ENCODE data around the gene CCDC200.
"Not testable (repeated sequence)": the region's sequence is repeated elsewhere in the genome, so short reads cannot be mapped to it uniquely, and the experiment has no call there.

The CCDC200 gene

DNA sequence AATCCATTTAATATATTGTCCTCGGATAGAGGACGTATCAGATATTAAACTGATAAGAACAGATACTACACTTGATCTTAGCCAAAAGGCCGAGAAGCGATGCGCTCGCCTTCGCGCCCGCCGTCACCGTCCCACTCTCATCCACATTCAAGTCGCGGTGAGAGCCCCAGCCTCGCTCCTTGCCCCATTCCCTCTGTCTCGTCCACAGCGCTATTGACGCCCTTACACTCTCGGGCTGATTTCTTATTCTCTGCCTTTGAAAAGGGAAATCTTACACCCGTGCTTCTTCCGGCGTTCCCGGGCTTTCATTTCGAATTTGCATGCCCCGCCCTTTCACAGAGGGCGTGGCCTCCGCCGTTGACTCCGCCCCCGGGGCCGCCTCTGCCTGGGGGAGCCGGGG is 5.5 kb upstream of the CCDC200 start, which contains the start of gene RNU2-1:
Gene RNU2-1 (minus strand): TSS at position 101 of the 400 bp plus-strand sequence.
- H3K79me2 ChIP-seq (ENCODE audit: control insufficient read depth, low read length); H3K4me3 ChIP-seq (ENCODE audit: low read length); H3K9me2 ChIP-seq (replicated peaks; ENCODE audit: control insufficient read depth, low read length); H3K4me2 ChIP-seq (ENCODE audit: low read length); H3F3A ChIP-seq (ENCODE audit: control insufficient read depth, insufficient read depth); H3K36me3 ChIP-seq (ENCODE audit: control insufficient read depth, low read length); H3K27me3 ChIP-seq (ENCODE audit: control insufficient read depth, low read length); H3K4me1 ChIP-seq (ENCODE audit: control insufficient read depth, low read length); H3K9me3 ChIP-seq (ENCODE audit: control insufficient read depth, insufficient read depth, low read length); H3K27ac ChIP-seq (ENCODE audit: low read depth, low read length); H4K20me1 ChIP-seq (ENCODE audit: control insufficient read depth, insufficient read depth, low read depth, low read length): not testable (repeated sequence)

GRCh38 chr17:43233263-43233662 is 4.8 kb upstream of the CCDC200 start:
- not testable (repeated sequence) for H3K4me1 ChIP-seq (ENCODE audit: control insufficient read depth, low read length); H3K79me2 ChIP-seq (ENCODE audit: control insufficient read depth, low read length); H3K4me3 ChIP-seq (ENCODE audit: low read length); H3K27ac ChIP-seq (ENCODE audit: low read depth, low read length); H3K9me2 ChIP-seq (replicated peaks; ENCODE audit: control insufficient read depth, low read length); H4K20me1 ChIP-seq (ENCODE audit: control insufficient read depth, insufficient read depth, low read depth, low read length); H3K36me3 ChIP-seq (ENCODE audit: control insufficient read depth, low read length); H3K27me3 ChIP-seq (ENCODE audit: control insufficient read depth, low read length); H3K4me2 ChIP-seq (ENCODE audit: low read length); H3K9me3 ChIP-seq (ENCODE audit: control insufficient read depth, insufficient read depth, low read length); H3F3A ChIP-seq (ENCODE audit: control insufficient read depth, insufficient read depth)

DNA sequence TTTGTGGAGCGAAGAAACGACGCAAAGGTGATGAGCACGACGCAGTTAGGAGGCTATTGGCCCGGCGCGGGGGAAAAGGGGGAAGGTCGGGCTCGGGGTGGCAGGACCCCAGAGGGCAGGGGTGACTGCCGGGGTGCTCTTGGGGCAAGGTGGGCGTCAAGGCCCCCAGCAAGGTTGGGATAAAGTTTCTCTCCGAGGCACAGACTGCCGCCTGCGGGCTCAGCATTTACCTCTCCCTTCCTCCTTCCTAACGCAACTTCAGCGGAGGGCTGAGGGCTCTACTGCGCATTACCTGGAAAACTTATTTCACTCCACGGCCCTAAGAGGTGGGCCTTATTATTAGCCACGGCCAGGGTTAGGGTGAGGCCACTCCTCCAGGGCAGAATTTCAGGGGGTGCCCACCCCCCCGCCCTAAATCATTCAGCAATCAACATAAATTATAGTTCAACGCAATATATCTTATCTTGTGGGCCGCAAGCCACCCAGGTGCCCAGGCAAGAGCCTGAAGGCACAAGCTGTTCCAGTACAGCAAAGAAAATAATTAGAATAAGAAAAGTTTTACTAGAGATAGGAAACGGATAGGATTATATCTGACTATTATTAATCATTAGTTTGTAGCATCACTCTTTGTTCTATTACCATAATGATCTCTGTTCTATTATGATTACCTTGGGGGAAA is 3.7 kb upstream of the CCDC200 start:
- H3K4me2 ChIP-seq (ENCODE audit: low read length) = peak overlapping the region; percentile 20; the same call in 1 of the 2 replicates
- not testable (repeated sequence) for H3F3A ChIP-seq (ENCODE audit: control insufficient read depth, insufficient read depth); H3K36me3 ChIP-seq (ENCODE audit: control insufficient read depth, low read length); H3K79me2 ChIP-seq (ENCODE audit: control insufficient read depth, low read length); H4K20me1 ChIP-seq (ENCODE audit: control insufficient read depth, insufficient read depth, low read depth, low read length); H3K27me3 ChIP-seq (ENCODE audit: control insufficient read depth, low read length); H3K4me3 ChIP-seq (ENCODE audit: low read length); H3K4me1 ChIP-seq (ENCODE audit: control insufficient read depth, low read length); H3K27ac ChIP-seq (ENCODE audit: low read depth, low read length); H3K9me3 ChIP-seq (ENCODE audit: control insufficient read depth, insufficient read depth, low read length); H3K9me2 ChIP-seq (replicated peaks; ENCODE audit: control insufficient read depth, low read length)

DNA sequence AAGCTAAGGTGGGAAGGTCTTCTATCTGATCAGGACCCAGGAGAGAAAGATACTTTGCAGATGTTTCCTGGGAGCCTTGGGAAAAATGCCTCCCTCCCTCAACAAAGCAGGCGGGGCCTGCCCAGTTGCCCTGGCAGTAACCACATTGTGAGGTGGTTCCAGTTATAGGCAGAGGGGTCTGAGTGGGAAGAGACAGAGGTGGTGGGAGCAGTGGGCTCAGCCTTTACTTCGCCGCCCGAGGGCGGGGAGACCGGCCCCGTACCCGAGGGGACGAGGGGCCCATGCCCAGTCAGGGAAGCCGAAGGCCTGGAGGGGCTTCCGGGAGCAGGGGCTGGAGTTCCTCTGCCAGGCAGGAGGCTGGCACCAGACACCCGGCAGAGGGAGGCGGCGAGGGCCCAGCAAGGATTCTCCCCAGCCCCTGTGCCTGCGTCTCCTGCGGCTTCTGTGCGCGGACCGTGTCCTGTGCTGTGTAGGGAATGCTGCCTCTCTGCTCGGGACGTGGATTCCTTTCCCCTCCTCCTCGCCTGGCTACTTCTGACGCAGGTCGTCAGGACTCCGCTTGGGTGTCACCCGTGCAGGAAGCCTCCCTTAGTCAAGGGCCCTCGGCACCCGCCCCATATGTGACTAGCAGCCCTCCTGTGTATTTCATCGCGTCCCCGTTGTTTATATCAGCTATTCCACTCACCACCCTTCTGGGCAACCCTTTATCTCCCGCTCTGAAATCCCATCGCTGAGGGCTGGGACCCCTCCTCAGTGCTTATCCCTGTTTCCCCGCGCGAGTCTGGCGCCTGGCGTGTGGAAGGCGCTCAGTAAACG is 3.0 kb upstream of the CCDC200 start:
- not testable (repeated sequence) for H3K4me1 ChIP-seq (ENCODE audit: control insufficient read depth, low read length); H4K20me1 ChIP-seq (ENCODE audit: control insufficient read depth, insufficient read depth, low read depth, low read length); H3K27ac ChIP-seq (ENCODE audit: low read depth, low read length); H3F3A ChIP-seq (ENCODE audit: control insufficient read depth, insufficient read depth); H3K9me3 ChIP-seq (ENCODE audit: control insufficient read depth, insufficient read depth, low read length); H3K9me2 ChIP-seq (replicated peaks; ENCODE audit: control insufficient read depth, low read length); H3K4me3 ChIP-seq (ENCODE audit: low read length); H3K27me3 ChIP-seq (ENCODE audit: control insufficient read depth, low read length); H3K4me2 ChIP-seq (ENCODE audit: low read length); H3K79me2 ChIP-seq (ENCODE audit: control insufficient read depth, low read length); H3K36me3 ChIP-seq (ENCODE audit: control insufficient read depth, low read length)

DNA sequence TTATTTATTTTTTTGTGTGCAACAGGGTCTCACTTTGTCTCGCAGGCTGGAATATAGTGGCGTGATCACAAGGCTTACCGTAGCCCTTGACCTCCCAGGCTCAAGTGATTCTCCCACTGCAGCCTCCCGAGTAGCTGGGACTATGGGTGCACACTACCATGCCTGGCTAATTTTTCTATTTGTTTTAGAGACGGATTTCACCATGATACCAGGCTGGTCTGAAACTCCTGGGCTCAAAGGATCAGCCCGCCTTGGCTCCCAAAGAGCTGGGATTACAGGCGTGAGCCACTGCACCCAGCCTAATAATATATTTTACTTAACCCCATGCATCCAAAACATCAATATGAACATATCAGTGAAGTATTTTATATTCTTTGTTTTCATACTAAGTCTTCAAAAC is 2.0 kb downstream of the CCDC200 start:
- no peak overlapping the region for H3K27ac ChIP-seq (ENCODE audit: low read depth, low read length)
- H3K4me2 ChIP-seq (ENCODE audit: low read length) = no peak overlapping the region
- no peaks in the 10 kb centered on the region for H3K4me1 ChIP-seq (ENCODE audit: control insufficient read depth, low read length)
- no peaks in the 10 kb centered on the region for H4K20me1 ChIP-seq (ENCODE audit: control insufficient read depth, insufficient read depth, low read depth, low read length)
- no peaks in the 10 kb centered on the region for H3K79me2 ChIP-seq (ENCODE audit: control insufficient read depth, low read length)
- no peaks in the 10 kb centered on the region; the same call in 1 of the 2 replicates for H3F3A ChIP-seq (ENCODE audit: control insufficient read depth, insufficient read depth)
- no peak overlapping the region for H3K4me3 ChIP-seq (ENCODE audit: low read length)
- no peaks in the 10 kb centered on the region for H3K27me3 ChIP-seq (ENCODE audit: control insufficient read depth, low read length)
- TF ChIP-seq EZH2phosphoT487 (IDR thresholded peaks at IDR 0.05; ENCODE audit: borderline replicate concordance, low read length) = no peak
- TF ChIP-seq, protein P1, sequence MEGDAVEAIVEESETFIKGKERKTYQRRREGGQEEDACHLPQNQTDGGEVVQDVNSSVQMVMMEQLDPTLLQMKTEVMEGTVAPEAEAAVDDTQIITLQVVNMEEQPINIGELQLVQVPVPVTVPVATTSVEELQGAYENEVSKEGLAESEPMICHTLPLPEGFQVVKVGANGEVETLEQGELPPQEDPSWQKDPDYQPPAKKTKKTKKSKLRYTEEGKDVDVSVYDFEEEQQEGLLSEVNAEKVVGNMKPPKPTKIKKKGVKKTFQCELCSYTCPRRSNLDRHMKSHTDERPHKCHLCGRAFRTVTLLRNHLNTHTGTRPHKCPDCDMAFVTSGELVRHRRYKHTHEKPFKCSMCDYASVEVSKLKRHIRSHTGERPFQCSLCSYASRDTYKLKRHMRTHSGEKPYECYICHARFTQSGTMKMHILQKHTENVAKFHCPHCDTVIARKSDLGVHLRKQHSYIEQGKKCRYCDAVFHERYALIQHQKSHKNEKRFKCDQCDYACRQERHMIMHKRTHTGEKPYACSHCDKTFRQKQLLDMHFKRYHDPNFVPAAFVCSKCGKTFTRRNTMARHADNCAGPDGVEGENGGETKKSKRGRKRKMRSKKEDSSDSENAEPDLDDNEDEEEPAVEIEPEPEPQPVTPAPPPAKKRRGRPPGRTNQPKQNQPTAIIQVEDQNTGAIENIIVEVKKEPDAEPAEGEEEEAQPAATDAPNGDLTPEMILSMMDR (IDR thresholded peaks at IDR 0.05; ENCODE audit: low read depth, low read length, poor library complexity, severe bottlenecking) = no peak
- H3K9me2 ChIP-seq (replicated peaks; ENCODE audit: control insufficient read depth, low read length) = no peaks in the 10 kb centered on the region
- H3K9me3 ChIP-seq (ENCODE audit: control insufficient read depth, insufficient read depth, low read length) = no peaks in the 10 kb centered on the region
- H3K36me3 ChIP-seq (ENCODE audit: control insufficient read depth, low read length) = no peaks in the 10 kb centered on the region

Measured in DOHH2 (cell line).